SU-DHL-6 (cell line): ENCODE measurements around the gene ZFYVE26.

ENCODE experiments used
- H2AFZ ChIP-seq: fragments of 200-600 bp; sonication (generic); 2 replicates; pipeline ENCODE4 v1.6.1; 2014; ENCODE audit warnings: low read depth, mild to moderate bottlenecking, moderate library complexity, mixed read lengths, antibody characterized with exemption, low read length; ENCODE audit not compliant: severe bottlenecking
- H3F3A ChIP-seq: fragments of 200-600 bp; shearing (Covaris generic); 2 replicates; pipeline ENCODE4 v1.6.0; 2016; ENCODE audit warnings: antibody characterized with exemption, mild to moderate bottlenecking; ENCODE audit not compliant: insufficient read depth
- H3K27ac ChIP-seq: fragments of 200-600 bp; sonication (generic); 2 replicates; pipeline ENCODE4 v1.5.1; 2016; ENCODE audit warnings: low read depth, mild to moderate bottlenecking, low read length, moderate library complexity, mixed read lengths
- H3K27me3 ChIP-seq: fragments of 200-600 bp; sonication (generic), shearing (Covaris generic); 2 replicates; pipeline ENCODE4 v1.6.0; 2014; ENCODE audit warnings: mild to moderate bottlenecking, low read length
- H3K36me3 ChIP-seq: fragments of 200-600 bp; sonication (generic); 2 replicates; pipeline ENCODE4 v1.6.1; 2014; ENCODE audit warnings: mild to moderate bottlenecking, low read length, mixed read lengths
- H3K4me2 ChIP-seq: fragments of 300-600, 200-600 bp; shearing (Covaris generic), sonication (generic); 2 replicates; pipeline ENCODE4 v1.6.0; 2014; ENCODE audit warnings: low read length, low read depth, mild to moderate bottlenecking; ENCODE audit not compliant: poor library complexity, severe bottlenecking
- H3K4me3 ChIP-seq: fragments of 200-600 bp; sonication (generic); 2 replicates; pipeline ENCODE4 v1.5.1; 2014; ENCODE audit warnings: antibody characterized with exemption, low read length, mild to moderate bottlenecking, mixed read lengths; ENCODE audit not compliant: insufficient read depth, poor library complexity, severe bottlenecking
- H3K79me2 ChIP-seq: fragments of 200-600 bp; sonication (generic); 2 replicates; pipeline ENCODE4 v1.6.1; 2014; ENCODE audit warnings: mild to moderate bottlenecking, low read length, moderate library complexity; ENCODE audit not compliant: insufficient read depth
- H3K9ac ChIP-seq: fragments of 200-600 bp; sonication (generic); 2 replicates; pipeline ENCODE4 v1.7.0; 2014; ENCODE audit warnings: mild to moderate bottlenecking, low read length
- H3K9me2 ChIP-seq: fragments of 200-600 bp; sonication (generic); replicated peaks from 2 replicates; pipeline ENCODE4 v1.6.1; 2014; ENCODE audit warnings: low read length; ENCODE audit not compliant: insufficient read depth
- H3K9me3 ChIP-seq: fragments of 200-600 bp; sonication (generic); 2 replicates; pipeline ENCODE4 v1.6.1; 2014; ENCODE audit warnings: low read length, mixed read lengths; ENCODE audit not compliant: insufficient read depth
- H4K20me1 ChIP-seq: fragments of 200-600 bp; sonication (generic); 2 replicates; pipeline ENCODE4 v1.6.1; 2014; ENCODE audit warnings: low read depth, mild to moderate bottlenecking, antibody characterized with exemption, low read length, moderate library complexity, mixed read lengths
- CTCF ChIP-seq: fragments of 200-600 bp; sonication (generic); IDR thresholded peaks from one replicate; pipeline ENCODE4 v1.5.1; 2017; ENCODE audit warnings: antibody characterized with exemption, mild to moderate bottlenecking, low read length, moderate library complexity; ENCODE audit not compliant: insufficient read depth, poor library complexity, severe bottlenecking
- EZH2phosphoT487 ChIP-seq: fragments of 200-600 bp; sonication (generic), shearing (Covaris generic); conservative IDR thresholded peaks from 2 replicates; pipeline ENCODE4 v1.6.1; 2018; ENCODE audit warnings: mild to moderate bottlenecking, antibody characterized with exemption, low read length, moderate library complexity, mixed read lengths

ZFYVE26 gene

GRCh38 chr14:67778792-67779191 is 37.6 kb downstream of the ZFYVE26 start:
- H3K9ac ChIP-seq: no peak overlapping the region
- H3K4me3 ChIP-seq: no peak overlapping the region
- no peak for TF ChIP-seq CTCF
- TF ChIP-seq EZH2phosphoT487: no peak
- H3K27me3 ChIP-seq: no peaks in the 10 kb centered on the region
- H2AFZ ChIP-seq: no peak overlapping the region
- no peak overlapping the region for H3K27ac ChIP-seq
- H3K36me3 ChIP-seq: peaks cover 7% of the 10 kb centered on the region; the same call in 1 of the 2 replicates
- no peaks in the 10 kb centered on the region for H4K20me1 ChIP-seq
- H3K9me2 ChIP-seq: no peaks in the 10 kb centered on the region
- no peaks in the 10 kb centered on the region for H3K79me2 ChIP-seq
- H3F3A ChIP-seq: no peaks in the 10 kb centered on the region
- no peaks in the 10 kb centered on the region for H3K9me3 ChIP-seq
- H3K4me2 ChIP-seq: no peak overlapping the region

GRCh38 chr14:67776653-67777322 is 39.6 kb downstream of the ZFYVE26 start:
- Histone ChIP-seq H3K27me3 (no peaks in the 10 kb centered on the region), H4K20me1 (no peaks in the 10 kb centered on the region), H3K9me2 (no peaks in the 10 kb centered on the region), H3F3A (no peaks in the 10 kb centered on the region), H3K27ac (no peak overlapping the region), H3K36me3 (peaks cover 9% of the 10 kb centered on the region; the same call in 1 of the 2 replicates), H2AFZ (no peak overlapping the region), H3K9ac (no peak overlapping the region), H3K4me2 (no peak overlapping the region), H3K9me3 (no peaks in the 10 kb centered on the region), H3K79me2 (no peaks in the 10 kb centered on the region), H3K4me3 (no peak overlapping the region)
- TF ChIP-seq EZH2phosphoT487 (no peak), CTCF (no peak)

- Histone ChIP-seq H3K79me2 (no peaks in the 10 kb centered on the region), H3K4me3 (no peak overlapping the region), H3K9ac (no peak overlapping the region), H3K4me2 (no peak overlapping the region), H3K27ac (no peak overlapping the region), H3K36me3 (peaks cover 13% of the 10 kb centered on the region; the same call in 1 of the 2 replicates), H4K20me1 (no peaks in the 10 kb centered on the region), H3K9me3 (no peaks in the 10 kb centered on the region), H3K27me3 (no peaks in the 10 kb centered on the region), H2AFZ (no peak overlapping the region), H3F3A (no peaks in the 10 kb centered on the region), H3K9me2 (no peaks in the 10 kb centered on the region)
- TF ChIP-seq CTCF (no peak), EZH2phosphoT487 (no peak)
These were observed 42.5 kb downstream of the ZFYVE26 start for GRCh38 chr14:67773844-67774377.
